GM12801 (cell line): ENCODE measurements around the gene EPHB2.

Experiments
- TF ChIP-seq, protein P1 (sequence below): IDR thresholded peaks from one replicate; pipeline ENCODE4 v1.5.1; 2011; ENCODE audit warnings: control low read depth; ENCODE audit not compliant: insufficient read length; ENCODE audit errors: extremely low read depth

The EPHB2 gene

DNA sequence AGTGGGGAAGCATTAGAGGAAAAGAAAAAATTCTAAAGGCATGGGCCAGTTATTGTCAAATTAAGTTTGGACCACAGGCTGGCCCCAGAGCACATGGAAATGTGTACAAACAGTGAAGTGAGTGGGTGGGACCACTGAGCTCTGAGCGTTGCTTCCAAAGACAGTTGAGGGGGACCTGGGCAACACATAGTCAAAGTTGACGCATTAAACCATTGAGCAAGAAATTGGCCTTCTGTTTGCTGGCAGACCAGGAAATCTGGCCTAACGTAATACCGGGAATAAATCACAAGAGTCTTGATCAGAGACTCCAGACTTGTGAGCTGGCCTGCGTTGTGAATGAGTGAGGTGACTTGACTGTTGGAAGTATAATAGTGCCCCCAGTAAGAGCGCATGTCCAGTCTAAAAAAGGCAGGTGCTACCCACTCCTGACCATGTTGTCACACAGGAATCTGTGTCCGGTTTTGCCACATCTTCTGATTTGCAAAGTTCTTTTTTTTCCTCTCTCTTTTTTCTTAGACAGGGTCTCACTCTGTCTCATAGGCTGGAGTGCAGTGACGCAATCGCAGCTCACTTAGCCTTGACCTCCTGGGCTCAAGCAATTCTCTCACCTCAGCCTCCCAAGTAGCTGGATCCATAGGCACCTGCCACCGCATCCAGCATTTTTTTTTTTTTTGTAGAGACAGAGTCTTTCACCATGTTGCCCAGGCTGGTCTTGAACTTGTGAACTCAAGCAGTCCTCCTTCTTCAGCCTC, 10.7 kb downstream of the EPHB2 start:
- TF ChIP-seq, protein P1, sequence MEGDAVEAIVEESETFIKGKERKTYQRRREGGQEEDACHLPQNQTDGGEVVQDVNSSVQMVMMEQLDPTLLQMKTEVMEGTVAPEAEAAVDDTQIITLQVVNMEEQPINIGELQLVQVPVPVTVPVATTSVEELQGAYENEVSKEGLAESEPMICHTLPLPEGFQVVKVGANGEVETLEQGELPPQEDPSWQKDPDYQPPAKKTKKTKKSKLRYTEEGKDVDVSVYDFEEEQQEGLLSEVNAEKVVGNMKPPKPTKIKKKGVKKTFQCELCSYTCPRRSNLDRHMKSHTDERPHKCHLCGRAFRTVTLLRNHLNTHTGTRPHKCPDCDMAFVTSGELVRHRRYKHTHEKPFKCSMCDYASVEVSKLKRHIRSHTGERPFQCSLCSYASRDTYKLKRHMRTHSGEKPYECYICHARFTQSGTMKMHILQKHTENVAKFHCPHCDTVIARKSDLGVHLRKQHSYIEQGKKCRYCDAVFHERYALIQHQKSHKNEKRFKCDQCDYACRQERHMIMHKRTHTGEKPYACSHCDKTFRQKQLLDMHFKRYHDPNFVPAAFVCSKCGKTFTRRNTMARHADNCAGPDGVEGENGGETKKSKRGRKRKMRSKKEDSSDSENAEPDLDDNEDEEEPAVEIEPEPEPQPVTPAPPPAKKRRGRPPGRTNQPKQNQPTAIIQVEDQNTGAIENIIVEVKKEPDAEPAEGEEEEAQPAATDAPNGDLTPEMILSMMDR, result no peak

GRCh38 chr1:22722901-22723550, 12.4 kb downstream of the EPHB2 start:
- TF ChIP-seq, protein P1, result no peak

- TF ChIP-seq, protein P1, result no peak
Measured at GRCh38 chr1:22727873-22728272, 17.2 kb downstream of the EPHB2 start.

DNA sequence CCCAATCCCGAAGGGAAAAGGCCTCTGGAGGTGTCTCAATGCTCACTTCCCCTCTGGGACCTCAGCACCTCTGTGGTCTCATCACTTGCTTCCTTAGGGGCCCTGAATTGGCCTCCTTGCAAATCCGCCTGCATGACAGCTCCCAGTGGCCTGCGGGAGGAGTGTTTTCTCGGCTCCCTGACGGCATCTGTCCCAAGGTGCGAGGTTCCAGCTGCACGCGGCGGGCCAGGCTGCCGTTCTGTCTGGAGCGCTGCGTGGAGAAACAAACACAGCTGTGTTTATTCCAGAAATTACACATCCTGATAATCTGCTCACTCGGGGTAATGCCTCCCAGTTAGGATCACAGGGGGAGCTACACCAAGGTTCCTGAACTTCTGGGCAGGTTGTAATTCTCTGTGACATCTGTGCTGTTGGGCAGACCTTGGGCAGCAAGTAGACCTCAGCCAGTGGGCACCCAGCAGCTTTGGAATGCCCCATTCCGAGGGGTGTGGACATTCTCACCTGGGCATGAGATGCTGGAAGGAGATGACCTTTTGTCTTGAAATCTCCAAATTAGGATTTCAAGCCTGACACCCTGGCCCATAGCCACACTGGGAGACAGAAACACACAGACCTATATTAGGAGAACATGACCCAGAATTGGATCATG, 18.2 kb downstream of the EPHB2 start:
- TF ChIP-seq, protein P1, result no peak

DNA sequence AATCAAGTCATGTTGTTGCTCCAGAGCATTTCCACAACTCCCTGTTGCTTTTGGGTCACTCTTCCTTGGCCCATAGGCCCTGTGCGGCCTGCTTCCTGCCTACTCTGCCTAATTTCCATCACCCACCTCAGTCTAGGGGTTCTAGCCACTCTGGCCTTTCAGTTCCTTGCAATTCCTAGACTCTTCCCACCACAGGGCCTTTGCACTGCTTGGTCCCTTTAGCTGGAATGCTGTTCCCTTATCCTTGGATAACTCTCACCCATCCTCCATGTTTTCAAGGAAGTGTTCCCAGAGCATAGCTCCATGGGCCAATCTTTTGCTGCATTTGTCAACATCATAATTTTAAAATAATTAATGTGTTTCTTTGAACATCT, 18.7 kb downstream of the EPHB2 start:
- TF ChIP-seq, protein P1, result no peak

DNA sequence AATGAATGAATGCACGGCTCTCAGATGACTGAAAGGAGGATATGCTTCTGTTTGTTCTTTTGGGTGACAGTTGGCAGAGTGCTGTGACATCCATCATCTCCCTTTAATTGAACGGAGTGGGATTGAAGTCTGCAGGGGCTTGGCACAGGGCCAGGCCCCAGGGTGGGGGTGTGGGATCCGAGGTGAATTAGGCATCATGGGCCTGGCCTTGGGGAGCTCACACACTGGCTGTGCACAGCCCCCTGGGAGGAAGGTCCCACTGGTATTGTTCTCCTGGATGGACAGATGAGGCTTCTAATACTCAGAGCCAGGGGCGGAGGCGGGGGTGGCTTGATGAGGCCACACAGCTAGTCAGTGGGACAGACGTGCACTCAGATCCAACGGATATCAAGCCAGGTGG, 19.3 kb downstream of the EPHB2 start:
- TF ChIP-seq, protein P1, result no peak

GRCh38 chr1:22731924-22732720, 21.5 kb downstream of the EPHB2 start:
- TF ChIP-seq, protein P1, result no peak
